Measurements from ENCODE around the gene MROH9.

DNA sequence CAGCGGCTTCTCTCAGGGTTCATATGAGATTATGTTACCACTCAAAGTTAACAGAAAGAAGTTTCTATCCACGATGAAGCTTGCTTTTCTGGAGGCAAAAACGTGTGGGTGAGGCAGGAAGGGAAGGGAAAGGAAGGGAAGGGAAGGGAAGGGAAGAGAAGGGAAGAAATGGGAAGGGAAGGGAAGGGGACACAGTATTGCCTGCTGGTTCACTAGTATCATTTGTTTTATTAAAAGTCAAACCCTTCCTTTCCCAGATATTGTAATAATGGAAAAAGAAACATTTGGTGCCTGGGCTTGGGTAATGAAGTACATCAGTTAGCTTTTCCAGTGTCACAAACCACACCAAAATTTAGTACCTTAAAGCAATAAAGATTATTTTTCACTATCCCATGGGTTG, 18.0 kb upstream of the MROH9 start:
- TF ChIP-seq, protein P1, sequence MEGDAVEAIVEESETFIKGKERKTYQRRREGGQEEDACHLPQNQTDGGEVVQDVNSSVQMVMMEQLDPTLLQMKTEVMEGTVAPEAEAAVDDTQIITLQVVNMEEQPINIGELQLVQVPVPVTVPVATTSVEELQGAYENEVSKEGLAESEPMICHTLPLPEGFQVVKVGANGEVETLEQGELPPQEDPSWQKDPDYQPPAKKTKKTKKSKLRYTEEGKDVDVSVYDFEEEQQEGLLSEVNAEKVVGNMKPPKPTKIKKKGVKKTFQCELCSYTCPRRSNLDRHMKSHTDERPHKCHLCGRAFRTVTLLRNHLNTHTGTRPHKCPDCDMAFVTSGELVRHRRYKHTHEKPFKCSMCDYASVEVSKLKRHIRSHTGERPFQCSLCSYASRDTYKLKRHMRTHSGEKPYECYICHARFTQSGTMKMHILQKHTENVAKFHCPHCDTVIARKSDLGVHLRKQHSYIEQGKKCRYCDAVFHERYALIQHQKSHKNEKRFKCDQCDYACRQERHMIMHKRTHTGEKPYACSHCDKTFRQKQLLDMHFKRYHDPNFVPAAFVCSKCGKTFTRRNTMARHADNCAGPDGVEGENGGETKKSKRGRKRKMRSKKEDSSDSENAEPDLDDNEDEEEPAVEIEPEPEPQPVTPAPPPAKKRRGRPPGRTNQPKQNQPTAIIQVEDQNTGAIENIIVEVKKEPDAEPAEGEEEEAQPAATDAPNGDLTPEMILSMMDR (IDR thresholded peaks at IDR 0.05 in 8 of 11, conservative IDR thresholded peaks at IDR 0.05 in 3 of 11), result no peak
- no peak for TF ChIP-seq POLR2AphosphoS5 (IDR thresholded peaks at IDR 0.05)
